Panc1 (cell line): Measurements from ENCODE around the gene RAB3IL1. TPM values are rescaled to one million over a fixed set of nuclear protein-coding genes. Genes with fewer than 3 reads are reported as not detected.

ENCODE experiments used
- ATAC-seq: fragments of 200-7000 bp; cut with Tn5 transposase; 2 replicates; pipeline ENCODE4 v1.9.1; 2020; ENCODE audit warnings: mild to moderate bottlenecking, moderate library complexity
- BruUV-seq: library from RNA; stranded (reverse); fragments of 400-500 nt; replicated peaks from 2 replicates; lab custom pipeline; 2021; lab: Mats Ljungman, UMichigan
- CTCF ChIA-PET: fragments of 300-600 bp; sonication (Branson Sonifier 250); formaldehyde crosslinking; loops from one replicate; lab custom pipeline; 2022; ENCODE audit warnings: antibody characterized with exemption; lab: Charles Lee
- POLR2A ChIA-PET: fragments of 300-600 bp; sonication (Branson Sonifier 250); formaldehyde crosslinking; loops from one replicate; lab custom pipeline; 2022; ENCODE audit warnings: antibody characterized with exemption; lab: Charles Lee
- DNase-seq: peaks from one replicate; pipeline ENCODE4 v3.0.0-alpha.2; 2010; ENCODE audit warnings: low read depth, low spot score
- H3K27ac ChIP-seq: 2 replicates; pipeline ENCODE4 v1.5.1; 2011; ENCODE audit warnings: mild to moderate bottlenecking, low read length, inconsistent platforms
- H3K27me3 ChIP-seq: fragments of 200-500 bp; sonication (Bioruptor generic); 2 replicates; pipeline ENCODE4 v1.6.0; 2014; ENCODE audit warnings: low read length, inconsistent platforms; ENCODE audit not compliant: control insufficient read depth, insufficient read depth
- H3K36me3 ChIP-seq: fragments of 200-500 bp; sonication (Bioruptor generic); 2 replicates; pipeline ENCODE4 v1.5.1; 2014; ENCODE audit warnings: inconsistent platforms, mild to moderate bottlenecking, low read length, moderate library complexity; ENCODE audit not compliant: control insufficient read depth, insufficient read depth
- H3K4me1 ChIP-seq: 2 replicates; pipeline ENCODE4 v1.5.1; 2011; ENCODE audit warnings: inconsistent platforms, mild to moderate bottlenecking, low read length, moderate library complexity; ENCODE audit not compliant: control insufficient read depth, insufficient read depth
- H3K4me3 ChIP-seq, 2 experiments: 2 replicates each; pipeline ENCODE4 v1.5.1; 2011 to 2012; ENCODE audit warnings: low read depth in 2 of 2, low read length in 2 of 2, mild to moderate bottlenecking in 2 of 2, inconsistent platforms in 1 of 2, moderate library complexity in 1 of 2
- H3K9me3 ChIP-seq: fragments of 200-500 bp; sonication (Bioruptor generic); 2 replicates; pipeline ENCODE4 v1.5.1; 2014; ENCODE audit warnings: low read depth, mild to moderate bottlenecking, inconsistent platforms, low read length, moderate library complexity; ENCODE audit not compliant: control insufficient read depth, insufficient read depth
- POLR2AphosphoS5 ChIP-seq: IDR thresholded peaks from 2 replicates; pipeline ENCODE4 v1.6.1; 2012; ENCODE audit warnings: mild to moderate bottlenecking, low read depth, low read length, moderate library complexity
- SIN3A ChIP-seq: IDR thresholded peaks from 2 replicates; pipeline ENCODE4 v1.6.1; 2012; ENCODE audit warnings: low read depth, mild to moderate bottlenecking, low read length, moderate library complexity, borderline replicate concordance; ENCODE audit not compliant: insufficient read depth
- TCF7L2 ChIP-seq: IDR thresholded peaks from 2 replicates; pipeline ENCODE4 v1.6.1; 2011; ENCODE audit warnings: mild to moderate bottlenecking, low read depth, low read length, inconsistent platforms
- in situ Hi-C: cut with HindIII; loops from 2 replicates; pipeline ENCODE4 v1.10.0; 2016; ENCODE audit warnings: low sequenced_read_pairs, low pct_unique_long_range_greater_than_20kb
- intact Hi-C: fragments of 100-400 bp; cut with micrococcal nuclease; formaldehyde crosslinking; loops from one replicate; pipeline ENCODE4 v1.10.0; 2022; ENCODE audit not compliant: unreplicated experiment
- total RNA-seq: library from RNA; stranded (reverse); gene quantifications from one replicate; pipeline ENCODE4 v1.2.1, GENCODE V29; 2021; ENCODE audit not compliant: unreplicated experiment
- TF ChIP-seq, protein P1 (sequence below): fragments of 450-650 bp; IDR thresholded peaks from 2 replicates; pipeline ENCODE4 v1.5.1; 2017; ENCODE audit warnings: mild to moderate bottlenecking
- TF ChIP-seq, protein P2 (sequence below), 2 experiments: IDR thresholded peaks; 2 replicates each; pipeline ENCODE4 v1.6.1; 2011 to 2012; ENCODE audit warnings: low read depth in 2 of 2, control low read depth in 1 of 2, low read length in 1 of 2, mild to moderate bottlenecking in 1 of 2, moderate library complexity in 1 of 2; ENCODE audit not compliant: insufficient read depth in 1 of 2

The RAB3IL1 gene
- total RNA-seq, 1 experiment from 2014 or later: 8.9 TPM

DNA sequence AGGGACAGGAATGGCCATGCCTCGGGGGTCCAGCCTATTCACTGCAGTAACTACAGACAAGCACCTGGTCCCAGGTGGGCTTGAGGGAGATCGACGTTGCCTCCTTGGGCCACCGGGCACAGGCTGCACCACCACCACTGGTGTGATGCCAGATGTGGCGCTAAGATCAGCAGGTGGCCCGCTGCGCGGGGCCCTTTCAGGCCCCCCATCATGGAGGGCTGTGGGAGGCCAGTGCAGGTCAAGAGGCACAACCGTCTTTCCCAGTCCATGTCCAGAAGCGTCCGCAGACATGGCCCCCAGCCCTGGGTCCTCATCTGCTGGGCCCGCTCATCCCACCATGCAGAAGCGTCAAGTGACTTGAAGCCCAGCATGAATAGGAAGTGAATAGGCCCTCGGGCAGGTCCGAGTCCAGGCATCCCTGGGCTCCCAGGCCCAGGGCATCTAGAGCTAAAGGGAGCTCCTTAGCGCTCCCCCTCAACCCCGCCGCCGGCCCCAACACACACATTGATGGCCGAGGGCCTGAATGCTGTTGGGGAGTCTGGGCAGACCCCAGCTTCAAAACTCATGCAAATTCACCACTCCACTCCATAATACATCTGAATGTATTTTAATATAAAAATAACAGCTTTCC lies 44.3 kb downstream of the RAB3IL1 start:
- ATAC-seq (no peak), DNase-seq (no peak)
- CTCF ChIA-PET: no interaction called here
- Histone ChIP-seq H3K4me1 (peaks cover 13% of the 10 kb centered on the region), H3K9me3 (no peaks in the 10 kb centered on the region), H3K27me3 (no peaks in the 10 kb centered on the region), H3K27ac (no peak overlapping the region), H3K36me3 (no peaks in the 10 kb centered on the region), H3K4me3 (no peak overlapping the region)
- TF ChIP-seq POLR2AphosphoS5 (no peak), TCF7L2 (no peak), SIN3A (no peak)
- TF ChIP-seq, protein P1, sequence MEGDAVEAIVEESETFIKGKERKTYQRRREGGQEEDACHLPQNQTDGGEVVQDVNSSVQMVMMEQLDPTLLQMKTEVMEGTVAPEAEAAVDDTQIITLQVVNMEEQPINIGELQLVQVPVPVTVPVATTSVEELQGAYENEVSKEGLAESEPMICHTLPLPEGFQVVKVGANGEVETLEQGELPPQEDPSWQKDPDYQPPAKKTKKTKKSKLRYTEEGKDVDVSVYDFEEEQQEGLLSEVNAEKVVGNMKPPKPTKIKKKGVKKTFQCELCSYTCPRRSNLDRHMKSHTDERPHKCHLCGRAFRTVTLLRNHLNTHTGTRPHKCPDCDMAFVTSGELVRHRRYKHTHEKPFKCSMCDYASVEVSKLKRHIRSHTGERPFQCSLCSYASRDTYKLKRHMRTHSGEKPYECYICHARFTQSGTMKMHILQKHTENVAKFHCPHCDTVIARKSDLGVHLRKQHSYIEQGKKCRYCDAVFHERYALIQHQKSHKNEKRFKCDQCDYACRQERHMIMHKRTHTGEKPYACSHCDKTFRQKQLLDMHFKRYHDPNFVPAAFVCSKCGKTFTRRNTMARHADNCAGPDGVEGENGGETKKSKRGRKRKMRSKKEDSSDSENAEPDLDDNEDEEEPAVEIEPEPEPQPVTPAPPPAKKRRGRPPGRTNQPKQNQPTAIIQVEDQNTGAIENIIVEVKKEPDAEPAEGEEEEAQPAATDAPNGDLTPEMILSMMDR: no peak
- TF ChIP-seq, protein P2, sequence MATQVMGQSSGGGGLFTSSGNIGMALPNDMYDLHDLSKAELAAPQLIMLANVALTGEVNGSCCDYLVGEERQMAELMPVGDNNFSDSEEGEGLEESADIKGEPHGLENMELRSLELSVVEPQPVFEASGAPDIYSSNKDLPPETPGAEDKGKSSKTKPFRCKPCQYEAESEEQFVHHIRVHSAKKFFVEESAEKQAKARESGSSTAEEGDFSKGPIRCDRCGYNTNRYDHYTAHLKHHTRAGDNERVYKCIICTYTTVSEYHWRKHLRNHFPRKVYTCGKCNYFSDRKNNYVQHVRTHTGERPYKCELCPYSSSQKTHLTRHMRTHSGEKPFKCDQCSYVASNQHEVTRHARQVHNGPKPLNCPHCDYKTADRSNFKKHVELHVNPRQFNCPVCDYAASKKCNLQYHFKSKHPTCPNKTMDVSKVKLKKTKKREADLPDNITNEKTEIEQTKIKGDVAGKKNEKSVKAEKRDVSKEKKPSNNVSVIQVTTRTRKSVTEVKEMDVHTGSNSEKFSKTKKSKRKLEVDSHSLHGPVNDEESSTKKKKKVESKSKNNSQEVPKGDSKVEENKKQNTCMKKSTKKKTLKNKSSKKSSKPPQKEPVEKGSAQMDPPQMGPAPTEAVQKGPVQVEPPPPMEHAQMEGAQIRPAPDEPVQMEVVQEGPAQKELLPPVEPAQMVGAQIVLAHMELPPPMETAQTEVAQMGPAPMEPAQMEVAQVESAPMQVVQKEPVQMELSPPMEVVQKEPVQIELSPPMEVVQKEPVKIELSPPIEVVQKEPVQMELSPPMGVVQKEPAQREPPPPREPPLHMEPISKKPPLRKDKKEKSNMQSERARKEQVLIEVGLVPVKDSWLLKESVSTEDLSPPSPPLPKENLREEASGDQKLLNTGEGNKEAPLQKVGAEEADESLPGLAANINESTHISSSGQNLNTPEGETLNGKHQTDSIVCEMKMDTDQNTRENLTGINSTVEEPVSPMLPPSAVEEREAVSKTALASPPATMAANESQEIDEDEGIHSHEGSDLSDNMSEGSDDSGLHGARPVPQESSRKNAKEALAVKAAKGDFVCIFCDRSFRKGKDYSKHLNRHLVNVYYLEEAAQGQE (IDR thresholded peaks at IDR 0.05; ENCODE audit: insufficient read depth in 1 of 2, low read depth in 2 of 2, low read length in 1 of 2): no peak
- in situ Hi-C loops (no loop called here), intact Hi-C loops (no loop called here)
- BruUV-seq: no TSS peak
- POLR2A ChIA-PET: interaction anchor here (0.6 kb wide), 1 partner anchor 49 kb away, joined by 6 read pairs; no protein-coding TSS in a partner anchor

DNA sequence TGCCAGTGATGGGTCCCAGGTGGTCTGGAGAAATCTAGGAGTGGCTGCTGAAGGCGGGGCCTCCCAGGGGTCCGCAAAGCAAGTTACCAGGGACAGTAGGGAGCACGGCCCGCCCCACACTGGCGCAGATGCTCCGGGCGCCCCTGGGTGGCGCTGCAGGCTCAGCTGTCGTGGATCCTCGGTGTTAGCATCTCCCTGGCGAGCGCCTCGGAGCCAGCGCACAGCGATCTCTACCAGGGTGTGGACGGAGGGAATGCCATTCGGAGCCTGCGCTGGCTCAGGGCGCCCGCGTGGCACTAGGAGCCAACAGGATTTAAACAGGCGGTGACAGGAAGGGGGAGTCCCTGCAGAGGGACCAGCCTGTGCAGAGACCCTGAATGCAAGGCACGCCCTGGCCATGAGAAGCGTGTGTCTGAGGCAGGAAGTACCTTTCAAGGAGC lies 46.2 kb downstream of the RAB3IL1 start:
- Histone ChIP-seq H3K4me3 (peak overlapping the region in 1 of 2 experiments; percentile 40; a peak in 2 of 4 replicates), H3K36me3 (no peaks in the 10 kb centered on the region), H3K9me3 (no peaks in the 10 kb centered on the region), H3K27ac (peak overlapping the region; percentile 48; the same call in 1 of the 2 replicates), H3K27me3 (no peaks in the 10 kb centered on the region), H3K4me1 (peaks cover 13% of the 10 kb centered on the region)
- ATAC-seq: peak; percentile 95
- peak; percentile 25 for DNase-seq
- ChIA-PET CTCF (interaction anchor here (0.7 to 2.0 kb wide), 7 partner anchors 14 to 237 kb away, joined by 3 to 13 read pairs (median 4); no protein-coding TSS in a partner anchor), POLR2A (no interaction called here)
- in situ Hi-C loops (no loop called here), intact Hi-C loops (loop anchor here (1.0 kb wide), 1 partner anchor 76 kb away; no protein-coding TSS in a partner anchor)
- no peak for TF ChIP-seq POLR2AphosphoS5
- TF ChIP-seq, protein P1: peak; percentile 97
- TF ChIP-seq, protein P2 (IDR thresholded peaks at IDR 0.05; ENCODE audit: insufficient read depth in 1 of 2, low read depth in 2 of 2, low read length in 1 of 2): 0 out of 4 replicates have a peak, but pooled peaks of 1 of the 2 experiments have one; percentile 27
- no peak for TF ChIP-seq TCF7L2
- BruUV-seq: no TSS peak
